HEK293 (cell line): ENCODE results near the gene PLEKHA7.

Experiments used
- CTCF ChIP-seq: fragments of 450-650 bp; formaldehyde crosslinking; IDR thresholded peaks from 2 replicates; pipeline ENCODE4 v1.5.1; 2016; ENCODE audit warnings: missing biosample characterization, missing genetic modification characterization
- MEIS1 ChIP-seq: sonication (generic); formaldehyde crosslinking; IDR thresholded peaks from 2 replicates; pipeline ENCODE4 v1.8.1; 2022; ENCODE audit warnings: missing genetic modification reagents, mild to moderate bottlenecking, borderline replicate concordance
- ZNF174 ChIP-seq: fragments of 450-650 bp; formaldehyde crosslinking; IDR thresholded peaks from 2 replicates; pipeline ENCODE4 v1.5.0; 2017; ENCODE audit warnings: missing biosample characterization, mild to moderate bottlenecking, missing genetic modification characterization
- ZNF362 ChIP-seq: fragments of 450-650 bp; formaldehyde crosslinking; IDR thresholded peaks from 2 replicates; pipeline ENCODE4 v1.5.1; 2016; ENCODE audit warnings: missing biosample characterization, missing genetic modification characterization

- TF ChIP-seq CTCF (tag by site-specific recombination): no peak
- no peak for TF ChIP-seq MEIS1 (CRISPR knock-in tag)
- no peak for TF ChIP-seq ZNF174 (tag by site-specific recombination)
- no peak for TF ChIP-seq ZNF362 (tag by site-specific recombination)
Observed at GRCh38 chr11:17036666-17037658, 22.7 kb upstream of the PLEKHA7 start.
